ENCODE data around the gene MAP2K1.

The MAP2K1 gene

GRCh38 chr15:66404532-66404931 lies 17.8 kb downstream of the MAP2K1 start:
- no peak for TF ChIP-seq CTCF (IDR thresholded peaks at IDR 0.05; ENCODE audit: insufficient read depth, low read depth, low read length, missing control alignments)
- H3K4me3 ChIP-seq (ENCODE audit: low read length): no peak overlapping the region
- no peak for DNase-seq (ENCODE audit: low read depth)

GRCh38 chr15:66405007-66405406 lies 18.3 kb downstream of the MAP2K1 start:
- peak; percentile 22 for DNase-seq (ENCODE audit: low read depth)
- no peak for TF ChIP-seq CTCF (IDR thresholded peaks at IDR 0.05; ENCODE audit: insufficient read depth, low read depth, low read length, missing control alignments)
- no peak overlapping the region for H3K4me3 ChIP-seq (ENCODE audit: low read length)

- no peak overlapping the region for H3K4me3 ChIP-seq (ENCODE audit: low read length)
- no peak for DNase-seq (ENCODE audit: low read depth)
- TF ChIP-seq CTCF (IDR thresholded peaks at IDR 0.05; ENCODE audit: insufficient read depth, low read depth, low read length, missing control alignments): no peak
These were observed 18.9 kb downstream of the MAP2K1 start for GRCh38 chr15:66405615-66406014.

- no peak for TF ChIP-seq CTCF (IDR thresholded peaks at IDR 0.05; ENCODE audit: insufficient read depth, low read depth, low read length, missing control alignments)
- DNase-seq (ENCODE audit: low read depth): no peak
- no peak overlapping the region for H3K4me3 ChIP-seq (ENCODE audit: low read length)
These were observed 21.5 kb downstream of the MAP2K1 start for GRCh38 chr15:66408254-66408653.

GRCh38 chr15:66408675-66409282 lies 22.1 kb downstream of the MAP2K1 start:
- no peak for TF ChIP-seq CTCF (IDR thresholded peaks at IDR 0.05; ENCODE audit: insufficient read depth, low read depth, low read length, missing control alignments)
- no peak for DNase-seq (ENCODE audit: low read depth)
- H3K4me3 ChIP-seq (ENCODE audit: low read length): no peak overlapping the region

GRCh38 chr15:66409565-66410108 lies 22.9 kb downstream of the MAP2K1 start:
- no peak overlapping the region for H3K4me3 ChIP-seq (ENCODE audit: low read length)
- DNase-seq (ENCODE audit: low read depth): no peak
- no peak for TF ChIP-seq CTCF (IDR thresholded peaks at IDR 0.05; ENCODE audit: insufficient read depth, low read depth, low read length, missing control alignments)

GRCh38 chr15:66411190-66411589 lies 24.5 kb downstream of the MAP2K1 start:
- no peak for DNase-seq (ENCODE audit: low read depth)

More at GRCh38 chr15:66411190-66411589, 24.5 kb downstream of the MAP2K1 start:
- no peak overlapping the region for H3K4me3 ChIP-seq (ENCODE audit: low read length)
- no peak for TF ChIP-seq CTCF (IDR thresholded peaks at IDR 0.05; ENCODE audit: insufficient read depth, low read depth, low read length, missing control alignments)

Measured in epithelial cell of esophagus (primary cell).